Measurements from ENCODE around the gene STXBP1.

- TF ChIP-seq, protein P1, sequence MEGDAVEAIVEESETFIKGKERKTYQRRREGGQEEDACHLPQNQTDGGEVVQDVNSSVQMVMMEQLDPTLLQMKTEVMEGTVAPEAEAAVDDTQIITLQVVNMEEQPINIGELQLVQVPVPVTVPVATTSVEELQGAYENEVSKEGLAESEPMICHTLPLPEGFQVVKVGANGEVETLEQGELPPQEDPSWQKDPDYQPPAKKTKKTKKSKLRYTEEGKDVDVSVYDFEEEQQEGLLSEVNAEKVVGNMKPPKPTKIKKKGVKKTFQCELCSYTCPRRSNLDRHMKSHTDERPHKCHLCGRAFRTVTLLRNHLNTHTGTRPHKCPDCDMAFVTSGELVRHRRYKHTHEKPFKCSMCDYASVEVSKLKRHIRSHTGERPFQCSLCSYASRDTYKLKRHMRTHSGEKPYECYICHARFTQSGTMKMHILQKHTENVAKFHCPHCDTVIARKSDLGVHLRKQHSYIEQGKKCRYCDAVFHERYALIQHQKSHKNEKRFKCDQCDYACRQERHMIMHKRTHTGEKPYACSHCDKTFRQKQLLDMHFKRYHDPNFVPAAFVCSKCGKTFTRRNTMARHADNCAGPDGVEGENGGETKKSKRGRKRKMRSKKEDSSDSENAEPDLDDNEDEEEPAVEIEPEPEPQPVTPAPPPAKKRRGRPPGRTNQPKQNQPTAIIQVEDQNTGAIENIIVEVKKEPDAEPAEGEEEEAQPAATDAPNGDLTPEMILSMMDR (conservative IDR thresholded peaks at IDR 0.05) = no peak
- no peak for TF ChIP-seq EZH2 (IDR thresholded peaks at IDR 0.05; ENCODE audit: low read depth)
These were observed 99.2 kb downstream of the STXBP1 start for GRCh38 chr9:127711226-127711701.
